ENCODE results near the gene PDE3B.

GRCh38 chr11:14775897-14776296 is 132.3 kb downstream of the PDE3B start:
- TF ChIP-seq CTCF (conservative IDR thresholded peaks at IDR 0.05) = no peak
- TF ChIP-seq ZFX (IDR thresholded peaks at IDR 0.05) = no peak
